NCI-H345 (cell line): ENCODE measurements around the gene SMPD3.

ENCODE experiments used
- DNase-seq: peaks from one replicate; lab custom pipeline; 2025; lab: John Stamatoyannopoulos, UW

The SMPD3 gene

GRCh38 chr16:68356249-68356918 lies 91.9 kb downstream of the SMPD3 start:
- DNase-seq, result no peak

GRCh38 chr16:68355447-68356248 lies 92.7 kb downstream of the SMPD3 start:
- no peak for DNase-seq

GRCh38 chr16:68354816-68355215 lies 93.5 kb downstream of the SMPD3 start:
- no peak for DNase-seq

- no peak for DNase-seq
Observed at GRCh38 chr16:68353366-68353765, 94.9 kb downstream of the SMPD3 start.

- DNase-seq, result no peak
Observed at GRCh38 chr16:68351991-68352431, 96.3 kb downstream of the SMPD3 start.

- no peak for DNase-seq
Observed at GRCh38 chr16:68351463-68351862, 96.8 kb downstream of the SMPD3 start.

- no peak for DNase-seq
Observed at GRCh38 chr16:68350813-68351350, 97.4 kb downstream of the SMPD3 start.

- DNase-seq, result no peak
Observed at GRCh38 chr16:68349838-68350410, 98.4 kb downstream of the SMPD3 start.

GRCh38 chr16:68348639-68349445 lies 99.5 kb downstream of the SMPD3 start:
- no peak for DNase-seq

- DNase-seq, result no peak
Observed at GRCh38 chr16:68347605-68348004, 100.7 kb downstream of the SMPD3 start.

GRCh38 chr16:68346892-68347480 lies 101.3 kb downstream of the SMPD3 start:
- no peak for DNase-seq

GRCh38 chr16:68345958-68346635 lies 102.2 kb downstream of the SMPD3 start:
- no peak for DNase-seq

- DNase-seq, result no peak
Observed at GRCh38 chr16:68345351-68345810, 102.9 kb downstream of the SMPD3 start.

- DNase-seq, result no peak
Observed at GRCh38 chr16:68344252-68344651, 104.1 kb downstream of the SMPD3 start.

- DNase-seq, result no peak
Observed at GRCh38 chr16:68343137-68343536, 105.2 kb downstream of the SMPD3 start.

GRCh38 chr16:68342620-68343019 lies 105.7 kb downstream of the SMPD3 start:
- DNase-seq, result no peak

- DNase-seq, result no peak
Observed at GRCh38 chr16:68339214-68339613, 109.1 kb downstream of the SMPD3 start.

GRCh38 chr16:68338326-68339119 lies 109.8 kb downstream of the SMPD3 start:
- no peak for DNase-seq

GRCh38 chr16:68335175-68335574 lies 113.1 kb downstream of the SMPD3 start:
- DNase-seq, result no peak
